Cerebellar nuclear complex (tissue), 1 donor: ENCODE data around the gene DHRS12.

ENCODE experiments used
- DNase-seq, 2 experiments: peaks; one replicate each; lab custom pipeline; 2025; lab: John Stamatoyannopoulos, UW

DHRS12 gene

GRCh38 chr13:51761643-51762350, 42.2 kb downstream of the DHRS12 start:
- no peak for DNase-seq

DNA sequence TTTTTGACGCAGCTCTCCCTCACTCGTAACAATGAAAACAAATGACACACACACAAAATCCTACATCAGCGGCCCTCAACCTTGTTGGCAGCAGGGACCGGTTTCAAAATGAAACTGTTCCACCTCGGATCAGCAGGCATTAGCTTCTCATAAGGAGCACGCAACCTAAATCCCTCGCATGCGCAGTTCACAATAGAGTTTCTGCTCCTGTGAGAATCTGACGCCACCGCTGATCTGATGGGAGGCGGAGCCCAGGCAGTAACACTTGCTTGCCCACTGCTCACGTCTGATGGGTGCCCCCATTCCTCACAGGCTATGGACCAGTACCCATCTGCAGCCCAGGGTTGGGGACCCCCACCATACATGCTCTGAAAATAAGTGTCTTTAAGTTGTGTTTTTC, 43.4 kb downstream of the DHRS12 start:
- DNase-seq = no peak

DNA sequence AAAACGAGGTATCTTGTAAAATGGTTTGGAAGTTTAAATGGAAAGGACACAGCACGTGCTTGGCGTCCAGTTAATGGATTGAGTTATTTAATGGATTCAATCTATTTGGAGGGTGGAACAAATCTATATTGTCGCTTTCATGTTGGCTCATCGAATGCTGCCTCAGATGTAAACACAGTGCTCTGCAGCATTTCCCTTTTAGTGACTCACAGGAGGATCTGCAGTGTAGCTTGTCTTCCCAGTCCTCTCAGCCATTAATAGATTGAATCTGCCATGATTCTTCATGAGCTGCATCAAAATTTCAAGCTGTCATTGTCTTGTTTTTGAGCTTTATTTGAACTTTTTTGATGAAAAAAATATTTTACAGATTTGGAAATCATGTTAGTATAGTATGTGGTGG, 44.7 kb downstream of the DHRS12 start:
- DNase-seq = no peak

DNA sequence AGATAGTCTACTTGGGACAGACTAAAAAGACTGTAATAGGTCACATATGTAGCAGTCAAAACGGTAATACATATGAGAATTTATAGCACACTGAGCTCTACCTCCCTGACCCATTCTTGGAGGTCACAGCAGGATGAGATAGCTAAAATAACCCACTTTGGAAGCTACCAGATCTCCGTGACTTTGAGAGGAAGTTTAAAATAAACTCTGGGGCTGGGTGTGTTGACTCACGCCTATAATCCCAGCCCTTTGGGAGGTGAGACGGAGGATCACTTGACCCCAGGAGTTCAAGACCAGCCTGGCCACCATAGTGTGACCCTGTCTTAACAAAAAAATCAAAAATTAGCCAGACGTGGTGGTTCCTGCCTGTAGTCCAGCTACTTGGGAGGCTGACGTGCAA, 45.3 kb downstream of the DHRS12 start:
- no peak for DNase-seq

- DNase-seq = no peak
These were observed 47.3 kb downstream of the DHRS12 start for GRCh38 chr13:51756651-51757050.

- no peak for DNase-seq
These were observed 56.2 kb downstream of the DHRS12 start for GRCh38 chr13:51747438-51748434.

DNA sequence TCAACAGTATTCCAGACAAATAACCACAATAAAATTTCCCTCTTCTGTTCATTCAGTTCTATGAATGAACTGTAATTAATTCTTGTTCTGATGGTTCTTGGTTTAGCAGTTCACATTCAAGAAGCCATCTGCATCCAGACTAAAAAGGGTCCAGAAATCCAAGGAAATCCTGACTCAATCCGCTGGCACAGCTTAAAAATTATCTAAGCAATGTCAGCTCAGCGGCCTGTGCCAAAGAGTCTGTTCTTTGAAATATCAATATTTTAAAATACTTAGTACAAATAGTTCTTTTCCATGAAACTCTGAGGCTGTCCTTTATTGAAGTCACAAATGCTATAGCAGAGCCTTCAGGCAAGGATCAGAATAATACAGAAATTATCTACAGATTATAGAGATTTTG, 57.2 kb downstream of the DHRS12 start:
- DNase-seq = no peak

- no peak for DNase-seq
These were observed 58.7 kb downstream of the DHRS12 start for GRCh38 chr13:51745243-51745642.

DNA sequence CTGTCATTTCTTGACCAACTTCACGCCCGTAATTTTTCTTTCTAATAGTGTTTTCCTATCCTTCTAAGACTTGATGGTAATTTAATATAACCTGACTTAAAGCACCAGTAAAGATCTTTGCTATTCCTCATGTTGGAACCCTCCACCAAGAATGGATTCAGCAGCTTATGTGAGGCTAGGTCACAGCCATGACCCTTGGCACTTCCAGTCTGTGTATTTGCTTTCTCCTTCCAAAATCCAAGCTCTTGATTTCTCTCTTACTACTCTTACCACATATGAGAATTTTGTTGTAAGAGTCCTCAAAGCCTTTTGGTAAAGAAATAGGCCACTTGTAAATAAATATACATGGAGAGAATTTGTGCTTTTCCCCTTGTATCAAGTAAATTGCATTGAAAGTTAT, 61.4 kb downstream of the DHRS12 start:
- no peak for DNase-seq

GRCh38 chr13:51742031-51742430, 61.9 kb downstream of the DHRS12 start:
- no peak for DNase-seq

DNA sequence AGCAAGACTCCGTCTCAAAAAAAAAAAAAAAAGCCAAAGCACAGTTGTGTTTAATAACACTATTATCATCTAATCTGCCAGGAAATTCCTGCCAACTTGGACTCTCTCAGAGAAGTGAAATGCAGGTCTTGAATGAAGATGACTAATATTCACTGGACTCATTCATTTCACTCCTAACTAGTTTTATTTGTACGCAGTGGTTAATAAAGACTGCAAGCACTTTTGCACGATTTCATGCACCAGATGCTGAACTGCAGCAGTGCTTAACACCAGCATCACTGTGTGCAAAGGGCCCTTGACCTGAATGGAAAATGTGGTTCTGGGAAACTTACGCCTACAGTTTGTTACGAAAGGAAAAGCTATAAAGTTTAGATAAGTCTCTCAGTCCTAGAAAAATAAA, 63.3 kb downstream of the DHRS12 start:
- no peak for DNase-seq

- no peak for DNase-seq
These were observed 64.8 kb downstream of the DHRS12 start for GRCh38 chr13:51739027-51739764.

GRCh38 chr13:51738226-51738905, 65.6 kb downstream of the DHRS12 start:
- no peak for DNase-seq

- no peak for DNase-seq
These were observed 66.4 kb downstream of the DHRS12 start for GRCh38 chr13:51737609-51738008.

DNA sequence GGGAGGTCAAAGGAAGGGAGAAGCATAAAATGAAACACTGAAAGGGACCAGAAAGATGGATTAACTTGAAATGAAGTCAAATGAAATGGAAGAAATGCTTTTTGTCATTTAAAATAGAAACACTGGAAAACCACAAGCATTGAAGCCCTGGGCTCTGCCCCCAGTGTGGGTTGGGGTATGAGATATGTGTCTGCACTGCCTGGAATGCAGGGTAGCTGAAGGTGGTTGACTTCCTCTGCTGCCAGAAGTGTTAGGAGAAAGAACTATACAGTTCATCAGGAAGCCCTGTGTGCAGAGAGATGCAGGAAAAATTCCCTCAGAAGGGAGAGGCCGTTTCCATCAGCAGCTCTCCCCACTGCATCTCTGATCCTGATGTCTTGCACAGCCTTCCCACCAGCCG, 69.2 kb downstream of the DHRS12 start:
- DNase-seq = no peak

- no peak for DNase-seq
These were observed 70.3 kb downstream of the DHRS12 start for GRCh38 chr13:51733374-51734298.

DNA sequence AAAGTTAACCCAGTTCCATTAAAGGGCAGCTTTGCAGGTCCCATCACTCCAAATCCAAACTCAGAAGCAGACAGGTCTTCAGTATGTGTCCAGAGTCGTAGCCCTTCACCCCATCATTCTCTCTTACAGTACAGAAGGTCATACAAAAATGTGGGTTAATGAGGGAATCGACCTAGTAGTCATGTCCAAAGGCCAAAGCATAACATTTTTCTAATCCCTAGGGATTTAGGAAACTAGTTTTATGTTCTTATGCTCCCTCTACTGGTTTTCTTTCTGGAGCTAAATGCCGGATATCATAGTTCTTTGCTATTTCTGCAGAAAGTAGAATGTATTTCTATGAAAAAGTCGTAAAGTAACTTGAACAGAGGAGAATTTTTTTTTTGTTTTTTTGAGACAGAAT, 72.2 kb downstream of the DHRS12 start:
- no peak for DNase-seq

- DNase-seq = no peak
These were observed 73.0 kb downstream of the DHRS12 start for GRCh38 chr13:51730927-51731326.

DNA sequence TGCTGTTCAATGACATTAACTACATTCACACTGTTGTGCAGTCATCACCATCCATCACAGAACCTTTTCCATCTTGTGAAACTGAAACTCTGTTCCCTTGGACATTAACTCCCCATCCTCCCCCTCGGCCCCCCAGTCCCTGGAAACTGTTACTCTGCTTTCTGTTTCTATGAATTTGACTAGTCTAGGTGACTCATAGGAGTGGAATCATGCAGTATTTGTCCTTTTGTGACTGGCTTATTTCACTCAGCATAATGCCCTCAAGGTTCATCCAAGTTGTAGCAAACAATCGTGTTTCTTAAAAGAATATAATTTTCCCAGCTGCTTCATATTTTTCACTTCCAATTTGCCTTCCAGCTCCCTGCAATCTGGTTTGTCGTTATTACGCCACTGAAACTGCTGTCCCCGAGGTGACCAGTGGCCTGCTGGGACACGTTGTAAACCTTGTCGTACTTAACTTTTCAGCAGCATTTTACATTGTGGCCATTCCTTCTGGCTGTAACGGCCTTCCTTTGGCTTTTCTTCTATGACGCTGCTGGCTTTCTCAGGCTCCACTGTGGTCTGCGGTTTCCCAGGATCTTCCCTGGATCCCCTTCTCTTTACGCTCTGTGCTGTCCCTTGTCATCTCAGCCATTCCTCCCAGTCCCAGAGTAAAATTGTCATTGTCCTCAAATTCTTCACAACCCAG, 74.0 kb downstream of the DHRS12 start:
- no peak for DNase-seq

GRCh38 chr13:51728972-51729371, 75.0 kb downstream of the DHRS12 start:
- no peak for DNase-seq
